ENCODE data around the gene PPP1R13L. TPM values are rescaled to one million over a fixed set of nuclear protein-coding genes. Genes with fewer than 3 reads are reported as not detected.

Gene PPP1R13L
- total RNA-seq, 4 donors from 2014 or later, result 10.0 to 27.9 (median 17.1) TPM

GRCh38 chr19:45401815-45402214 is 3.1 kb downstream of the PPP1R13L start:
- H3K27me3 ChIP-seq, result peaks cover 5 to 40% of the 10 kb centered on the region in 2 donors
- DNase-seq (ENCODE audit: low spot score in 2 of 2), result no peak

GRCh38 chr19:45400192-45400591 is 4.7 kb downstream of the PPP1R13L start:
- Histone ChIP-seq H3K4me3 (no peak overlapping the region), H3K27ac (no peak overlapping the region), H3K9me3 (no peaks in the 10 kb centered on the region), H3K36me3 (peaks cover 0 to 7% (median 0%) of the 10 kb centered on the region in 3 donors), H3K27me3 (peaks cover 5 to 53% of the 10 kb centered on the region in 2 donors), H3K4me1 (peaks cover 0 to 48% (median 18%) of the 10 kb centered on the region in 4 donors)
- no peak for DNase-seq (ENCODE audit: low spot score in 2 of 2)
- no peak for TF ChIP-seq CTCF (IDR thresholded peaks at IDR 0.05)
- TF ChIP-seq POLR2A (IDR thresholded peaks at IDR 0.05), result no peak
- TF ChIP-seq EP300 (IDR thresholded peaks at IDR 0.05), result no peak
- WGBS, 2 donors, result 85 to 88% methylated on average over 5 to 6 of the region's 6 CpGs

More at GRCh38 chr19:45401815-45402214, 3.1 kb downstream of the PPP1R13L start:
- Histone ChIP-seq H3K4me1 (peaks cover 0 to 56% (median 19%) of the 10 kb centered on the region in 4 donors), H3K4me3 (no peak overlapping the region), H3K36me3 (no peaks in the 10 kb centered on the region), H3K9me3 (no peaks in the 10 kb centered on the region), H3K27ac (no peak overlapping the region)
- no peak for TF ChIP-seq EP300 (IDR thresholded peaks at IDR 0.05)
- no peak for TF ChIP-seq POLR2A (IDR thresholded peaks at IDR 0.05)
- no peak for TF ChIP-seq CTCF (IDR thresholded peaks at IDR 0.05)
- 84 to 87% methylated on average over 6 of the region's 6 CpGs for WGBS, 2 donors

- Histone ChIP-seq H3K27me3 (peaks cover 0 to 17% of the 10 kb centered on the region in 2 donors), H3K9me3 (no peaks in the 10 kb centered on the region), H3K4me1 (peaks cover 0 to 17% (median 7%) of the 10 kb centered on the region in 4 donors), H3K36me3 (peaks cover 0 to 7% (median 0%) of the 10 kb centered on the region in 3 donors), H3K27ac (no peak overlapping the region), H3K4me3 (no peak overlapping the region)
- no peak for DNase-seq (ENCODE audit: low spot score in 2 of 2)
- 47% methylated on average over 42 to 56 of the region's 59 CpGs for WGBS, 2 donors
- no peak for TF ChIP-seq CTCF (IDR thresholded peaks at IDR 0.05)
- TF ChIP-seq POLR2A (IDR thresholded peaks at IDR 0.05), result no peak
- TF ChIP-seq EP300 (IDR thresholded peaks at IDR 0.05), result no peak
Measured at GRCh38 chr19:45395821-45396617, 8.8 kb downstream of the PPP1R13L start.

- Histone ChIP-seq H3K27me3 (peaks cover 0 to 16% of the 10 kb centered on the region in 2 donors), H3K27ac (no peak overlapping the region), H3K9me3 (no peaks in the 10 kb centered on the region), H3K4me1 (no peaks in the 10 kb centered on the region), H3K4me3 (no peak overlapping the region), H3K36me3 (peaks cover 0 to 7% (median 0%) of the 10 kb centered on the region in 3 donors)
- WGBS, 2 donors, result 92 to 95% methylated on average over 13 to 21 of the region's 21 CpGs
- TF ChIP-seq EP300 (IDR thresholded peaks at IDR 0.05) (no peak), POLR2A (IDR thresholded peaks at IDR 0.05) (no peak), CTCF (IDR thresholded peaks at IDR 0.05) (no peak)
- DNase-seq (ENCODE audit: low spot score in 2 of 2), result no peak
Measured at GRCh38 chr19:45391871-45392665, 12.8 kb downstream of the PPP1R13L start.
